ENCODE data around the gene SEC22A.

Gene SEC22A

DNA sequence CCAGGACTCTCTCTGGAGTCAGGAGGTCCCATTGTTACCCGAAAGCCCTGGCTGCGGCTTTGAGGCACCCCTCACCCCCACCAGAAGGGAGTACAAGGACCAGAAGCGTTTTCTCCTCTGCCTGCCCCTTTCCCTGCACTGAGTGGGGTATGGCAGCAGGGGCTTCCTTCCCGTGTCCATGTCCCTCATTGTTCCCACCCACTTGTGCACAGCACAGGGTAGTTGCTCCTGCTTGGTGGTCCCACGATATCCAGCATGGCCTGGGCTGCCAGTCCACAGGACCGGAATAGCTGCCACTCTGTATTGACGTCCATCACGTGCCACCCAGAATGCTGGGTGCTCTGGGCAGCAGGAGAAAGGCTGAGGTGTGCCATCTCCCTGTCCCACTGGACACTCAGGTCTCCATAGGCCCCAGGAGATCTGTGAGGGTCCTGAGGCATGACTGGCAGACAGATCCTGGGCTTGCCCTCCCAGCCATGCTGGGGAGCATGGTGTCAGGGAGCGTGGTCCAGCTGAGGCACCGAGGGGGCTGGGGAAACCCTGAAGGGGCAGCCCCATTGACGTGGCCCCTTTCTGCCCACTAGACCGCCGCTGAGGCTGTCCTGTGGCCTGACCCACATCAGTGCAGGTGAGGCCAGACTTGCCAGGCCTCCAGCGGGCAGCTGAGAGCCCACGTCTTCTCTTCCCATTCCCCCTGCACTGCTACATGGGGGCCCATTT lies 45.3 kb upstream of the SEC22A start:
- no peak overlapping the region for H3K4me3 ChIP-seq (ENCODE audit: control insufficient read depth in 1 of 7, extremely low read depth in 1 of 7, insufficient read depth in 4 of 7, low read depth in 2 of 7, low read length in 6 of 7)
- no peaks in the 10 kb centered on the region for H3K27me3 ChIP-seq (replicated peaks in 2 of 5; ENCODE audit: control insufficient read depth in 4 of 5, insufficient read depth in 5 of 5, low read length in 4 of 5)
- H3K9me3 ChIP-seq (ENCODE audit: control extremely low read depth in 1 of 5, control insufficient read depth in 4 of 5, insufficient read depth in 2 of 5, low read depth in 1 of 5, low read length in 4 of 5) = no peaks in the 10 kb centered on the region
- ChIA-PET CTCF (interaction anchor here (1.3 kb wide), 1 partner anchor 11 kb away, joined by 3 read pairs; no protein-coding TSS in a partner anchor), POLR2A (no interaction called here)
- H3K4me1 ChIP-seq (ENCODE audit: control extremely low read depth in 1 of 4, control insufficient read depth in 4 of 4, insufficient read depth in 4 of 4, low read length in 3 of 4) = no peaks in the 10 kb centered on the region
- DNase-seq = no peak
- H3K36me3 ChIP-seq (ENCODE audit: control insufficient read depth in 4 of 4, insufficient read depth in 4 of 4, low read length in 3 of 4) = peaks cover 5 to 65% (median 45%) of the 10 kb centered on the region in 4 experiments
- no peak overlapping the region for H3K27ac ChIP-seq (ENCODE audit: insufficient read depth in 1 of 2, low read depth in 1 of 2, low read length in 2 of 2, poor library complexity in 1 of 2, severe bottlenecking in 2 of 2)
- WGBS (ENCODE audit: insufficient coverage) = 99% methylated on average over 15 of the region's 15 CpGs

DNA sequence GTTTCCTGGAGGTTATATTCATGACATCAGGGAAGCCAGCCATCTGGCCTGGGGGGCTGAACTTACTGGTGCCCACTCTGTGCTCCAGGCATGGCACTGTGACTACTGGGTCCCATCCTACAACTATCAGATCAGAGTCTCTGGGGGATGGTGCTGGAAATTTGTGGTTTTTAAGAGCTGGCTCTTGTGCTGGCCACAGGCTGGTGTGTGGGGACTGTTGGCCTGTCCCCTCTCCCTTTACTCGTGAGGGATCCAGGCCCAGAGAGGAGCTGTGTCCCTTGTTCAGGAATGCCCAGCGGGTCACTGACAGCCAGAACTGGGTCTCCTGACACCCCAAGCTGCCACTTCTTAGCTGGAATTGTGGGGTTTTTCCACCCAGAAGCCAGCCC lies 44.5 kb upstream of the SEC22A start:
- no peaks in the 10 kb centered on the region for H3K4me1 ChIP-seq (ENCODE audit: control extremely low read depth in 1 of 4, control insufficient read depth in 4 of 4, insufficient read depth in 4 of 4, low read length in 3 of 4)
- H3K27ac ChIP-seq (ENCODE audit: insufficient read depth in 1 of 2, low read depth in 1 of 2, low read length in 2 of 2, poor library complexity in 1 of 2, severe bottlenecking in 2 of 2) = no peak overlapping the region
- no peaks in the 10 kb centered on the region for H3K9me3 ChIP-seq (ENCODE audit: control extremely low read depth in 1 of 5, control insufficient read depth in 4 of 5, insufficient read depth in 2 of 5, low read depth in 1 of 5, low read length in 4 of 5)
- no peak overlapping the region for H3K4me3 ChIP-seq (ENCODE audit: control insufficient read depth in 1 of 7, extremely low read depth in 1 of 7, insufficient read depth in 4 of 7, low read depth in 2 of 7, low read length in 6 of 7)
- POLR2A ChIA-PET = interaction anchor here (0.7 kb wide), 1 partner anchor 268 kb away, joined by 4 read pairs; no protein-coding TSS in a partner anchor
- peaks cover 5 to 70% (median 48%) of the 10 kb centered on the region in 4 experiments for H3K36me3 ChIP-seq (ENCODE audit: control insufficient read depth in 4 of 4, insufficient read depth in 4 of 4, low read length in 3 of 4)
- no peak for DNase-seq
- H3K27me3 ChIP-seq (replicated peaks in 2 of 5; ENCODE audit: control insufficient read depth in 4 of 5, insufficient read depth in 5 of 5, low read length in 4 of 5) = no peaks in the 10 kb centered on the region
- 100% methylated on average over 1 of the region's 2 CpGs for WGBS (ENCODE audit: insufficient coverage)
- CTCF ChIA-PET = no interaction called here

DNA sequence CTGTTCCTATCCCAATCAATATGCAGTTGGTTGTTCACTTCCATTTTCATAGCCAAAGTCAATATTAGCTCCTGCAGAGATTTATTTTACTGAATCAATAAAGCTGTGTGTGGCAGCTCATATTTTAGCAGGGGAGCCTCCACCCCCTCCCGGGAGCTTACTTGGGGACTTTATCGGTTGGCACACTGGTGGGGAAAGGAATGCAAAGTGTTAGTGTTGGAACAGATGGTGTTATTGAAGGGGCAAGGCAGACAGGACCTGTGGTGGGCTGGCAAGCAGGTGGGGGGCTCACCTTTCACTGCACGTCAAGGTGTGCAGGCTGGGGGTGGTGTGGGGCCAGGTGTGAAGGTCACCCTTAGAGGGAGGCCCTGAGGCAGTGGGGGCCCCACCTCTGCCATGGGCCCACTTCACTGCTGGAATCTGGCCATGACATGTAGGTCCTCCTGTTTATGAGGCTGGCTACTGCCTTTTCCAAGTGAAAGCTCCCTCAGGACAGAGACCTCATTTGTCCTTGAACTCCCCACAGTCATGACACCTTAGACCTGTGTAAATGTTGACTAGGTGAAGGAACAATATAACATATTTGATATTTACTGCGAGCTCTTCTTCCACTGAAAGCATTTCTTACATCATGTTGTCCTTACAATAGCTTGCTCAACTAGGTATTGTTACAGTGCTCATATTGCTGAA lies 44.0 kb upstream of the SEC22A start:
- Histone ChIP-seq H3K9me3 (ENCODE audit: control extremely low read depth in 1 of 5, control insufficient read depth in 4 of 5, insufficient read depth in 2 of 5, low read depth in 1 of 5, low read length in 4 of 5) (no peaks in the 10 kb centered on the region), H3K27me3 (replicated peaks in 2 of 5; ENCODE audit: control insufficient read depth in 4 of 5, insufficient read depth in 5 of 5, low read length in 4 of 5) (no peaks in the 10 kb centered on the region), H3K4me3 (ENCODE audit: control insufficient read depth in 1 of 7, extremely low read depth in 1 of 7, insufficient read depth in 4 of 7, low read depth in 2 of 7, low read length in 6 of 7) (no peak overlapping the region), H3K27ac (ENCODE audit: insufficient read depth in 1 of 2, low read depth in 1 of 2, low read length in 2 of 2, poor library complexity in 1 of 2, severe bottlenecking in 2 of 2) (no peak overlapping the region), H3K4me1 (ENCODE audit: control extremely low read depth in 1 of 4, control insufficient read depth in 4 of 4, insufficient read depth in 4 of 4, low read length in 3 of 4) (no peaks in the 10 kb centered on the region), H3K36me3 (ENCODE audit: control insufficient read depth in 4 of 4, insufficient read depth in 4 of 4, low read length in 3 of 4) (peaks cover 5 to 71% (median 46%) of the 10 kb centered on the region in 4 experiments)
- ChIA-PET POLR2A (interaction anchor here (0.7 kb wide), 1 partner anchor 269 kb away, joined by 4 read pairs; no protein-coding TSS in a partner anchor), CTCF (interaction anchor here (2.2 kb wide), 1 partner anchor 11 kb away, joined by 6 read pairs; no protein-coding TSS in a partner anchor)
- 92% methylated on average over 2 of the region's 4 CpGs for WGBS (ENCODE audit: insufficient coverage)
- no peak for DNase-seq

DNA sequence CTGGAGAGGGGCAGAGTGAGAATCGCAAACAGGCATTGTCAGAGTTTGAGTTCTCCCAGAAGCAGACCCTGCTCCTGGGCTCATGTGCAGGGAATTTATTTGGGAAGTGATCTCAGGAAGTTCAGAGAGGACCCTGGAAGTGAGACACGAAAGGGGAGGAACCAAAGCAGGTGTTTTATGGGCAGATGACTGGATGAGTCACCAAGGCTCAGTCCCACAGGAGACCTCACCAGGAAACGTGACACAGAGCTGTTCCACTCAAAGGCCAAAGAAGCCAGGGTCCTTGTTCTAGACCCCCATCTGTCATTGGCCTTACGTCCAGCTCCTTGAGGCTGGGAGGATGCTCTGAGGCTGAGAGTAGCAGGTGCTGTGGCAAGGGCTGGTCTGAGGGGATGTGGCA lies 43.4 kb upstream of the SEC22A start:
- ChIA-PET POLR2A (no interaction called here), CTCF (interaction anchor here (1.1 to 2.2 kb wide), 2 partner anchors 10 to 40 kb away, joined by 3 to 6 read pairs; no protein-coding TSS in a partner anchor)
- Histone ChIP-seq H3K4me3 (ENCODE audit: control insufficient read depth in 1 of 7, extremely low read depth in 1 of 7, insufficient read depth in 4 of 7, low read depth in 2 of 7, low read length in 6 of 7) (no peak overlapping the region), H3K36me3 (ENCODE audit: control insufficient read depth in 4 of 4, insufficient read depth in 4 of 4, low read length in 3 of 4) (peaks cover 5 to 74% (median 45%) of the 10 kb centered on the region in 4 experiments), H3K9me3 (ENCODE audit: control extremely low read depth in 1 of 5, control insufficient read depth in 4 of 5, insufficient read depth in 2 of 5, low read depth in 1 of 5, low read length in 4 of 5) (no peaks in the 10 kb centered on the region), H3K27ac (ENCODE audit: insufficient read depth in 1 of 2, low read depth in 1 of 2, low read length in 2 of 2, poor library complexity in 1 of 2, severe bottlenecking in 2 of 2) (no peak overlapping the region), H3K27me3 (replicated peaks in 2 of 5; ENCODE audit: control insufficient read depth in 4 of 5, insufficient read depth in 5 of 5, low read length in 4 of 5) (no peaks in the 10 kb centered on the region), H3K4me1 (ENCODE audit: control extremely low read depth in 1 of 4, control insufficient read depth in 4 of 4, insufficient read depth in 4 of 4, low read length in 3 of 4) (no peaks in the 10 kb centered on the region)
- WGBS (ENCODE audit: insufficient coverage) = 100% methylated on average over 3 of the region's 4 CpGs
- DNase-seq = no peak

DNA sequence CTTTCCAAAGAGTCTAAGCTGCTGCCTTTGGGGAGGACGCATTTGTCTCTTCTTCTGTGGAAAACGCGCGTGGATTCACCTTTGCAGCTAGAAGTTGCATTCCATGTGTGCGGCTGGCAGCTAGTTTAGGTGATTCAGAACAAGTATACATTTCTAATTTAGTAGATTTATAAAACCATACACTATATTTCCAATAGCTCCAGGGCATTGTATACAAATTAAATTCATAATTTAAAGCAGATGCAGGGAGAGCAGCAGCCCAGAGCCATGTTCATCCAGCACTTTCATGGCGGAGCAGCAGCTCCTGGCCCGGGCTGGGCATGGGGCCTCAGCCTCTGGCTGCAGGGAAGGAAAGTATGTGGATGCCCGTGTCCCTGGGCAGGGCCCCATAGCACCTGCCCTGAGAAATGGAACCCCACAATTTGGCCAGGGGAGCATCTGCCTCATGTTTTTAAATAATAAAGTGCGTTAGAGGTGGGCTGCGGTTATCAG lies 42.8 kb upstream of the SEC22A start:
- no peak for DNase-seq
- no peaks in the 10 kb centered on the region for H3K27me3 ChIP-seq (replicated peaks in 2 of 5; ENCODE audit: control insufficient read depth in 4 of 5, insufficient read depth in 5 of 5, low read length in 4 of 5)
- POLR2A ChIA-PET = no interaction called here
- H3K4me1 ChIP-seq (ENCODE audit: control extremely low read depth in 1 of 4, control insufficient read depth in 4 of 4, insufficient read depth in 4 of 4, low read length in 3 of 4) = no peaks in the 10 kb centered on the region
- CTCF ChIA-PET = interaction anchor here (1.1 to 2.2 kb wide), 2 partner anchors 9 to 39 kb away, joined by 3 to 6 read pairs; no protein-coding TSS in a partner anchor
- no peak overlapping the region for H3K4me3 ChIP-seq (ENCODE audit: control insufficient read depth in 1 of 7, extremely low read depth in 1 of 7, insufficient read depth in 4 of 7, low read depth in 2 of 7, low read length in 6 of 7)
- H3K36me3 ChIP-seq (ENCODE audit: control insufficient read depth in 4 of 4, insufficient read depth in 4 of 4, low read length in 3 of 4) = peaks cover 7 to 80% (median 46%) of the 10 kb centered on the region in 4 experiments
- no peak overlapping the region for H3K27ac ChIP-seq (ENCODE audit: insufficient read depth in 1 of 2, low read depth in 1 of 2, low read length in 2 of 2, poor library complexity in 1 of 2, severe bottlenecking in 2 of 2)
- 99% methylated on average over 9 of the region's 10 CpGs for WGBS (ENCODE audit: insufficient coverage)
- no peaks in the 10 kb centered on the region for H3K9me3 ChIP-seq (ENCODE audit: control extremely low read depth in 1 of 5, control insufficient read depth in 4 of 5, insufficient read depth in 2 of 5, low read depth in 1 of 5, low read length in 4 of 5)

DNA sequence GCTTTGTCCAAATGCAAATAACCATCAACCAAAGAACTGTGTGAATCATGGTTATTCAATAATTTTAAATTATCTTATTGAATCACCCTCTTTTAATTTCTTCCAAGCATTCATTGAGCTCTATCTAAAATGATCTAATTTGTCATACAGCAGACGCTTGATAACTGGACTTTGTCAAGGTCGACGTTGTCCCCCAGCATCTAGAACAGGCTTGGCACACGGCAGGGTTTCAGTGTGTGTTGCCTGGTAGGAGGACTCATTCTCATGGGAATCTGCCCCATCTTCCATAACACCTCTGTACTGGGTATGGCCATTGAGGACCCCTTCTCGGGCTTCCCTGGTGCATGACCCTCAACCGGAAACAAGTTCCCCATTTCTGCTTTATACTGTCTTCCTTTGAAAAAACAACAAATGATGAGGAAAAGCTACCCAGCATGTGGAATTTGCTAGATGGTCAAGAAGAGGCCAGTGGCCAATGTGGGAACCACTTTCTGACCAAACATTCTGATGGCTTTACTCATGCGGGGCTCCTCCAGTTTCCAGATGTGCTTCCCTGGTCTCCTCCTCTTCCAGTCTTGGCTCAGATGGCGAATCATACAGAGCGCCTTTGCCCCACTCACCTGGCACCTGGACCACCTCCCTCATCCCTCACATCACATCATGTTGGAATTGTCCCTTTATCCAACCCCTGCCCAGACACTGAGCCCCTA lies 41.7 kb upstream of the SEC22A start:
- ChIA-PET CTCF (interaction anchor here (2.2 kb wide), 1 partner anchor 8 kb away, joined by 6 read pairs; no protein-coding TSS in a partner anchor), POLR2A (no interaction called here)

More for the DNA sequence above, 41.7 kb upstream of the SEC22A start:
- WGBS (ENCODE audit: insufficient coverage) = 98% methylated on average over 7 of the region's 9 CpGs
- no peak for DNase-seq
- H3K4me3 ChIP-seq (ENCODE audit: control insufficient read depth in 1 of 7, extremely low read depth in 1 of 7, insufficient read depth in 4 of 7, low read depth in 2 of 7, low read length in 6 of 7) = no peak overlapping the region
- H3K9me3 ChIP-seq (ENCODE audit: control extremely low read depth in 1 of 5, control insufficient read depth in 4 of 5, insufficient read depth in 2 of 5, low read depth in 1 of 5, low read length in 4 of 5) = peaks cover 0 to 8% (median 0%) of the 10 kb centered on the region in 5 experiments
- peaks cover 9 to 77% (median 44%) of the 10 kb centered on the region in 4 experiments for H3K36me3 ChIP-seq (ENCODE audit: control insufficient read depth in 4 of 4, insufficient read depth in 4 of 4, low read length in 3 of 4)
- no peaks in the 10 kb centered on the region for H3K27me3 ChIP-seq (replicated peaks in 2 of 5; ENCODE audit: control insufficient read depth in 4 of 5, insufficient read depth in 5 of 5, low read length in 4 of 5)
- H3K4me1 ChIP-seq (ENCODE audit: control extremely low read depth in 1 of 4, control insufficient read depth in 4 of 4, insufficient read depth in 4 of 4, low read length in 3 of 4) = no peaks in the 10 kb centered on the region
- no peak overlapping the region for H3K27ac ChIP-seq (ENCODE audit: insufficient read depth in 1 of 2, low read depth in 1 of 2, low read length in 2 of 2, poor library complexity in 1 of 2, severe bottlenecking in 2 of 2)
